Activated naive CD4-positive, alpha-beta T cell treated with anti-CD3 and anti-CD28 coated beads, Interleukin-2, amount 10 ng/mL, durations not matched to agents 7 days and 5 days (primary cell): ENCODE results near the gene EIF2S1.
"Not testable (repeated sequence)": the region's sequence is repeated elsewhere in the genome, so short reads cannot be mapped to it uniquely, and the experiment has no call there.

Source experiments
- CTCF ChIA-PET: fragments of 350-600 bp; sonication (Branson Sonifier 250); formaldehyde crosslinking; loops from one replicate; lab custom pipeline; 2021; ENCODE audit warnings: antibody characterized with exemption; lab: Charles Lee
- DNase-seq: peaks from one replicate; pipeline ENCODE4 v3.0.0-alpha.2; 2020
- H3K27ac Mint-ChIP-seq: one replicate; pipeline ENCODE4 v1.8.0; 2021; ENCODE audit warnings: mild to moderate bottlenecking, moderate library complexity, mixed read lengths
- H3K27me3 Mint-ChIP-seq: one replicate; pipeline ENCODE4 v1.8.0; 2021; ENCODE audit warnings: mild to moderate bottlenecking, mixed read lengths
- H3K36me3 Mint-ChIP-seq: one replicate; pipeline ENCODE4 v1.8.0; 2021; ENCODE audit warnings: mixed read lengths
- H3K4me1 Mint-ChIP-seq: one replicate; pipeline ENCODE4 v1.8.0; 2021; ENCODE audit warnings: mixed read lengths
- H3K4me3 Mint-ChIP-seq: one replicate; pipeline ENCODE4 v1.8.0; 2021; ENCODE audit warnings: mild to moderate bottlenecking, moderate library complexity, mixed read lengths
- H3K9me3 Mint-ChIP-seq: one replicate; pipeline ENCODE4 v1.8.0; 2021; ENCODE audit warnings: mixed read lengths

The EIF2S1 gene

DNA sequence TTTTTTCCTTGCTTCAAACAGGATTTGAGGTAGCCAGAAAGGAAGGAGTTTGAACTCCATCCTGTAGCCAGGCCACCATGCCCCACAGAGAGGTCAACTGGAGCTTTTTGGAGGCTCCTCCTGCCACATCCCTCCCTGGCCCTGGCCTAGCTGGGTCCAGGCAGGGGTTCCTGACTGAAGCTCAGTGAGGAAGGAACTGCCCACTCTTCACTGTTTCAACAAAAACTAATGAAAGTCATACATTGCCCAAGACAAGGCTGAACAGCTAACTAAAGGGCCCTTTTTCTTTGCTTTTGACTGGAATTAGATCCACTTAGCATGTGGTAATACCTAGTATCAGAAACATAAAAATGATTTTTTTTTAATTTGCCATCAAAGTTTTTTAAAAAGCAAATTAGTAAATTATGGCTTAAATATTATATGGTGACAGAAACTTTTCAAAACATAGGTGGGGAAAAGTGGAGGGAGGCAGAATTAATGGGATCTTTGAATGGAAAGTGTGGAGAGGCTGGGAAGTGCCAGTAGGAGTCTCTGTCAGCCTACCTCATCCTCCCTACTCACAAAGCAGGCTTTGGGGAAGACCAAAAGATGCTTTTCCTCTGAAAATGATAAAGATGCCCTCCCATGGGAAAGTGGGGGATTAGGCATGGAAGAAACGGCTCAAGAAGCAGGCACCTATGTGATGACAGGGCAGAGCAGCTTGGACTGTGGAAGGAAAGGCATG is 29.8 kb downstream of the EIF2S1 start:
- CTCF ChIA-PET = no interaction called here
- H3K36me3 Mint-ChIP-seq = peaks cover 16% of the 10 kb centered on the region
- DNase-seq = no peak

DNA sequence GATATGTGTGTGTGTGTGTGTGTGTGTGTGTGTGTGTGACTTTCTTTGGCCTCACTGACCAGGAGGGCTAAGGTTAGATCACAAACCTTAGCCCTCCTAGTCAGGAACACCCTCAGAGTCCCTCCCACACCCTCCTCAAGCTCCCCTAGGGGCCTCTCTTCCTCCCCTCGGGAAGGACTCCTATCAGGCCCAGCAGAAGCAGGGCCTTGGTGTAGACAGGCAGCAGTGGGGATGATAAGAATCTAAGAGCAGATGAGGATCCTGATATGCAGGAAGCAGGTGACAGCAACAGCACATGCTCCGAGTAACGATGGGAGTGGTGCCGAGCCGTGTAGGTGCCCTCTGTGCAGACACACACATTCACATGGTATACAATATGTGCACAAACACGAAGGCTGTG is 31.1 kb downstream of the EIF2S1 start:
- CTCF ChIA-PET = no interaction called here
- peaks cover 4% of the 10 kb centered on the region for H3K27me3 Mint-ChIP-seq
- peak overlapping the region; percentile 61 for H3K27ac Mint-ChIP-seq
- H3K36me3 Mint-ChIP-seq = peaks cover 8% of the 10 kb centered on the region
- no peak overlapping the region for H3K4me3 Mint-ChIP-seq
- H3K9me3 Mint-ChIP-seq = no peaks in the 10 kb centered on the region
- DNase-seq = peak; percentile 27
- peaks cover 11% of the 10 kb centered on the region for H3K4me1 Mint-ChIP-seq

More for the DNA sequence above, 29.8 kb downstream of the EIF2S1 start:
- no peak overlapping the region for H3K4me3 Mint-ChIP-seq
- peaks cover 11% of the 10 kb centered on the region for H3K4me1 Mint-ChIP-seq
- no peaks in the 10 kb centered on the region for H3K9me3 Mint-ChIP-seq
- H3K27ac Mint-ChIP-seq = no peak overlapping the region
- H3K27me3 Mint-ChIP-seq = peaks cover 4% of the 10 kb centered on the region

DNA sequence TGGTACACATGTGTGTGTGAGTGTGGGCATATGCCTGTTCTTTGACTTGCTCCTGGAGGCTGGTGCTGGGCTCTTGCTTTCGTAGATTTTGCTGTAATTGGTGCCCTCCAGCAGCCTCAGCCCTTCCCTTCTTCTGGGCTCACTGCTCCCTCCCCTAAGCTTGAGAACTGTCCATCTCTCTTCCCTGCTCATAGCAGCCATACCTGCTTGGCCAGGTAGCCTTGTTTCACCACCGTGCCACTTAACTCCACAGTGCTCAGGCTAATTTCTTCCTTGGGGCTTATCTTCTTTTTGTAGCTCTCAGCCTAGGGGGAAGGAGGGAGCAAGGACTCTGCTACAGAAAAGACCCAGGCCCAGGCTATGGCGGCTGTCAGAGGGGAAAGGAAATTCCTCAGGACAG is 32.0 kb downstream of the EIF2S1 start:
- no peaks in the 10 kb centered on the region for H3K9me3 Mint-ChIP-seq
- no peak overlapping the region for H3K4me3 Mint-ChIP-seq
- H3K27me3 Mint-ChIP-seq = peaks cover 4% of the 10 kb centered on the region
- H3K27ac Mint-ChIP-seq = no peak overlapping the region
- CTCF ChIA-PET = no interaction called here
- peaks cover 11% of the 10 kb centered on the region for H3K4me1 Mint-ChIP-seq
- no peak for DNase-seq
- H3K36me3 Mint-ChIP-seq = peaks cover 2% of the 10 kb centered on the region

DNA sequence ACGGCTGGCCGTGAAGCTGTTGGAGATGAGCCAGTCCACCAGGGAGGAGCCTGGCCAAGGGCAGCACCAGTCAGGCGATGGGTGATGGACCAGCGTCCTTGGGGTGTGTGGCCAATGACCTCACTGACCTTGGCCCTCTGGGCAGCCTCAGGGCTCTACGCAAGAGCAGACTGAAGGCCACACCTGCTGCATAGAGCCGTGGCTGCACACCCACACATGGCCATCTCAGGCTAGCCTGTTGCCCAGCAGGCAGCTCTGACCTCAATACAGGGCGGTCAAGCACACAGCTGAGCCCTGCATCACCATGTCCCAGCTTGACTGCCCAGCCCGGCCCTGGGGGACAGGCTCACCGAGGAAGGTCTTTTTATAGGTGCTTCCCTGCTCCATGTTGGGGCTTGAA is 32.7 kb downstream of the EIF2S1 start:
- CTCF ChIA-PET = no interaction called here
- H3K4me1 Mint-ChIP-seq = peaks cover 11% of the 10 kb centered on the region
- no peak overlapping the region for H3K27ac Mint-ChIP-seq
- H3K27me3 Mint-ChIP-seq = peaks cover 4% of the 10 kb centered on the region
- H3K4me3 Mint-ChIP-seq = no peak overlapping the region
- H3K9me3 Mint-ChIP-seq = no peaks in the 10 kb centered on the region
- H3K36me3 Mint-ChIP-seq = no peaks in the 10 kb centered on the region
- DNase-seq = no peak

DNA sequence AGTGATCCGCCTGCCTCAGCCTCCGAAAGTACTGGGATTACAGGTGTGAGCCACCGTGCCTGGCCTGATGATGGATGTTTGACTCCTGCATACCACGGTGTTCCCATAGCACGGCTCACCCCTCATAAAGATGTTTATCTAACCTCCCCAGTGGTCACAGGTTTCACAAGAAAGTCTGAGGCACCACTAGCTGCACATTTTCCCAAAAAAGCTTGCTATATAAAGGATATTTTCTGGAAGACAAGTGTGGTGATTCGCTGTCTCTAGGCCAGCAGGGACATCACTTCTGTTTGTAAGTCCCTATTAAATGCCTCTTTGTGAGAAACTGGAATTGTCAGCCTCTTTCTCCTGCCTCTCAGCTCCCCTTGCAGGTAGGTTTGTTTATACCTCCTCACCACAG is 33.6 kb downstream of the EIF2S1 start:
- H3K9me3 Mint-ChIP-seq = no peaks in the 10 kb centered on the region
- H3K27me3 Mint-ChIP-seq = peaks cover 4% of the 10 kb centered on the region
- H3K4me1 Mint-ChIP-seq = peaks cover 11% of the 10 kb centered on the region
- H3K27ac Mint-ChIP-seq = no peak overlapping the region
- CTCF ChIA-PET = no interaction called here
- no peak overlapping the region for H3K4me3 Mint-ChIP-seq
- no peak for DNase-seq
- H3K36me3 Mint-ChIP-seq = no peaks in the 10 kb centered on the region

DNA sequence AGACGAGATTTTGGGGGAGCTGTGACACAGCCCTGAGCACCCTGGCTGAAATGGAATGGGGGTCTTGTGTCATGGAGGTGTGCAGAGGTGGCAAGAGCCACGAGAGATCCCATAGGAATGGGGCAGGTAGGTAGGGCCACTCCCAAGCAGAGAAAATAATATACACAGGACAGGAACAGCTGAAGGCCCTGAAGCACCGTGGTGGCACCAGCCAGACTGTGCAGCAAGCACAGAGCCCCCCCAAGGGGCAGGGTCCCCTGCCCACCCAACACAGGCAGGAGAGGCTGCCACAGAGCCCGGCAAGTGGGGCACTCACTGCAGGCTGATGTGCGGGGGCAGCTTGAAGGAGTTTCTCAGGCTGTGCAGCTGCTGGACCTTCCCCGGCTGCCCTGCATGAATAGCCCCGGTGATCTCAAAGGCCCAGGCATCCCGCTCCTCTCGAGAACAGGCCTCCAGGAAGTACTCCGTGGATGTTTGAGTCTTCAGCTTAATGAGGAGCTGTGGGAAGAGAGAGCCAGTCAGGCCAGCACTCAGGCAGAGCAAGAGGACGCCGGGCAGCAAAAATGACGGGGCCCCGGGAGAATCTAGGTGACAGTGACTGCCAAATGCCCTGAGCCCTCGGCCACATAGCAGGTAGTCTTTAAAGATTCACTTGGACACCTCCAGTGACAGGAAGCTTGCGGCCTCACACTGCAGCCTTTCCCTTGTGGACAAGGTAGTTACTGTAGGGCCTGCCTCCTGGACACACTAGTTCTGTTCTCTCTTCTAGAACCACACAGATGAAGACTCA is 35.2 kb downstream of the EIF2S1 start:
- H3K36me3 Mint-ChIP-seq = no peaks in the 10 kb centered on the region
- H3K4me3 Mint-ChIP-seq = no peak overlapping the region
- DNase-seq = no peak

DNA sequence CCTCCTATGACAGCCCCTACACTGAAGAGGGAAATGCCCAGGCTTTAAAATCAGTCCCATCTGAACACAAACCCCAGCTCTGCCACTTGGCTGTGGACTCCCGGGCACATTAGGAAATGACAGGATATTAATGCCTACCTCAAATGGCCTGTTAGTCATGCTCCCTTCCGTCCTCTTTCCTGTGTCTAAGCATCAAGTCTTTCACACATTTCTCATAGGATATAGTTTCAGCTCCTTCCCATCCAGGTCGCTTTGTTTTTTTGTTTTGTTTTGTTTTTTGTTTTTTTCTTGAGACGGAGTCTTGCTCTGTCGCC is 35.7 kb downstream of the EIF2S1 start:
- Mint-ChIP-seq H3K4me3 (no peak overlapping the region), H3K9me3 (no peaks in the 10 kb centered on the region), H3K27ac (no peak overlapping the region), H3K36me3 (no peaks in the 10 kb centered on the region), H3K27me3 (peaks cover 9% of the 10 kb centered on the region), H3K4me1 (peaks cover 7% of the 10 kb centered on the region)
- no peak for DNase-seq
- CTCF ChIA-PET = no interaction called here

More for the DNA sequence above, 35.2 kb downstream of the EIF2S1 start:
- Mint-ChIP-seq H3K9me3 (no peaks in the 10 kb centered on the region), H3K4me1 (peaks cover 10% of the 10 kb centered on the region), H3K27me3 (peaks cover 6% of the 10 kb centered on the region), H3K27ac (no peak overlapping the region)
- CTCF ChIA-PET = no interaction called here

DNA sequence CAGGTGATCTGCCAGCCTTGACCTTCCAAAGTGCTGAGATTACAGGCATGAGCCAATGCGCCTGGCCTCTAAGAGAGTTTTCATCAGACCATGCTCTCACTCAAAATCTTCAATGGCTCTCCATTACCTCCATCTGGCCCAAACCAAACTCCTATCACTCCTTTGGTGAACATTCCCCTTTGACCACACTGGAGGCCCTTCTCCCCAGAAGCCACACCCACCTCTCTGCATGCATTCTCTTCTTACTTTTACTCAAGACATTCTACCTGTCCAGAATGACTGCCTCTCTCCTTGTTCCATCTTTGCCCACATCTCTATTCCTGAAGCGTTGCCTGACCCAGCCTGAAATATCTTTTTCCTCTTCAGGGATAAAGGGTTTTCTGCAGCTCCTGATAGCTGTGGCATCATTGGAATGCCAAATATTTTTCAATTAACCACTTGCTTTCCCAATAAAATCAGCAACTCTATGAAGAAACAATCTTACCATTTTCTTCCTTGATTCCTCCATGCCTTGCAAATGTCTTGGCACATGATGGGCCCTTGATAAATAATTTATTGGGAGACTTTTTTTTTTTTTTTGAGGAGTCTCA is 36.3 kb downstream of the EIF2S1 start:
- Mint-ChIP-seq H3K4me1 (peaks cover 3% of the 10 kb centered on the region), H3K36me3 (no peaks in the 10 kb centered on the region), H3K9me3 (no peaks in the 10 kb centered on the region), H3K27ac (no peak overlapping the region), H3K4me3 (no peak overlapping the region), H3K27me3 (peaks cover 9% of the 10 kb centered on the region)
- DNase-seq = no peak
- CTCF ChIA-PET = no interaction called here

DNA sequence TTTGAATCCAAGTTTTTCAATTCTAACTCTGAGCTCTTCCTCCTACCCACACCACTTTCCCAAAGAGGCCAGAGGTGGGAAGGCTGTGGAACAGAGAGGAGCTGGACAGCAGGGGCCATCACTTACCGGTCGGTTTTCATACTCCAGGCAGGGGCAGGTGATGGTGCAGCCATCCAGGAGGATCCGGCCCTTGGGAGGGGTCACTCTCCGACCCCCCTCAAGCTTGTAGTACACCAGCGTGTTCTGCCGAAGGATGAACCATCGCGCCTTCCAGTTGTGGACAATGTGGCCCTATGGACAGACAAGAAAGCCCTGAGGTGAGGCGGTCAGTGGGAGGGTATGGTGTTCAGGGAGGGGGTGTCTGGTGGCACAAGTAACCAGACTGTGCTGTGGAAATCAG is 37.4 kb downstream of the EIF2S1 start:
- H3K4me1 Mint-ChIP-seq = no peaks in the 10 kb centered on the region
- DNase-seq = no peak
- no peaks in the 10 kb centered on the region for H3K9me3 Mint-ChIP-seq
- H3K27me3 Mint-ChIP-seq = peaks cover 5% of the 10 kb centered on the region
- CTCF ChIA-PET = no interaction called here
- no peaks in the 10 kb centered on the region for H3K36me3 Mint-ChIP-seq
- no peak overlapping the region for H3K4me3 Mint-ChIP-seq
- no peak overlapping the region for H3K27ac Mint-ChIP-seq

DNA sequence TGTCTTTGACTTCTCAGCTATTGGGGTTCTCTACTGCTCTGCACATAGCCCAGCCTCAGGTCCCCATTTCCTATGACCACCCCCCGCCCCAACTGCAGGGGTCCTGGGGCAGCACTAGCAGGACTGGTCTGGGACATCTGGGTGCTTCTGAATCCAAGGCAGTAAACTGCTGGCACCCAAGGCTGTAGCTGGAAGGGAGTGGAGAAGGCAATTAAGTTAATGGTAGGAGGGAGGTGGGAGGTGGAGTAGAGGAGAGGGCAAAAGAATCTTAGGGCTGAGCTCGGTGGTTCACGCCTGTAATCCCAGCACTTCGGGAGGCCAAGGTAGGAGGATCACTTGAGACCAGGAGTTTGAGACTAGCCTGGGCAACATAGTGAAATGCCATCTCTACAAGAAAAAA is 40.3 kb downstream of the EIF2S1 start:
- Mint-ChIP-seq H3K9me3 (no peaks in the 10 kb centered on the region), H3K27me3 (peaks cover 5% of the 10 kb centered on the region), H3K27ac (no peak overlapping the region), H3K36me3 (no peaks in the 10 kb centered on the region), H3K4me3 (no peak overlapping the region), H3K4me1 (no peaks in the 10 kb centered on the region)
- no peak for DNase-seq
- CTCF ChIA-PET = interaction anchor here (1.0 to 1.2 kb wide), 3 partner anchors 28 to 175 kb away, joined by 3 read pairs; partner anchors contain the start of gene ATP6V1D

DNA sequence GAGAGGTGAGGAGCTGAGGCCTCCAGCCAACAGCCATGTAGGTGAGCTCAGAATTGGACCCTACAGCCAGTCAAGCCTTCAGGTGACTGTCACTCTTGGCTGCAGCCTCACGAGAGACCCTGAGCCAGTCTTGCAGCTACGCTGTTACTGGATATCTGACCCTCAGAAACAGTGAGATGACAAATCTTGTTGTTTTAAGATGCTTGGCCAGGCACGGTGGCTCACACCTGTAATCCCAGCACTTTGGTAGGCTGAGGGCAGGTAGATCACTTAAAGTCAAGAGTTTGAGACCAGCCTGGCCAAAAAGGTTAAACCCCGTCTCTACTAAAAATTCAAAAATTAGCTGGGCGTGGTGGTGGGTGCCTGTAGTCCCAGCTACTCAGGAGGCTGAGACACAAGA is 45.6 kb downstream of the EIF2S1 start:
- Mint-ChIP-seq H3K4me3 (no peak overlapping the region), H3K27ac (no peak overlapping the region), H3K4me1 (no peaks in the 10 kb centered on the region), H3K9me3 (no peaks in the 10 kb centered on the region), H3K27me3 (peaks cover 14% of the 10 kb centered on the region), H3K36me3 (no peaks in the 10 kb centered on the region)
- CTCF ChIA-PET = interaction anchor here (0.6 to 1.6 kb wide), 3 partner anchors 22 to 195 kb away, joined by 3 to 4 read pairs (median 3); partner anchors contain the start of gene PIGH
- no peak for DNase-seq

DNA sequence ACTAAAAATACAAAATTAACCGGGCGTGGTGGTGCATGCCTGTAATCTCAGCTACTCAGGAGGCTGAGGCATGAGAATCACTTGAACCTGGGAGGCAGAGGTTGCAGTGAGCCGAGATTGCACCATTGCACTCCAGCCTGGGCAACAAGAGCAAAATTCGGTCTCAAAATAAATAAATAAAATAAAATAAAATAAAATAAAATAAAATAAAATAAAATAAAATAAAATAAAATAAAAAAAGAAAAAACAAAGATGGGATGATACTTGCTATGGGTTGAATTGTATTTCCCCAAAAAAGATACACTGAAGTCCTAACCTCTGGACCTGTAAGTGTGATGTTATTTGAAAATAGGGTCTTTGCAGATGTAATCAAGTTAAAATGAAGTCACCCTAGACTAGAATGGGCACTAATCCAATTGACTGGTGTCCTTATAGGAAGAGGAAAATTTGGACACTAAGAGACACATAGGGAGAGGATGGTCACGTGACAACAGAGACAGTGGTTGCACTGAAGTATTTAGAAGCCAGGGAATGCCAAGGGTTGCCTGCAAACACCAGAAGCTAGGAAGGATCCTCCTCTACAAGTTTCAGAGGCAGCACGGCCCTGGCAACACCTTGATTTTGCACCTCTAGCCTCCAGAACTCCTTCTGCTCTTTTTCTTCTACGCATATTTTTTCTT is 48.1 kb downstream of the EIF2S1 start:
- H3K9me3 Mint-ChIP-seq, H3K4me1 Mint-ChIP-seq, CTCF ChIA-PET, DNase-seq, H3K36me3 Mint-ChIP-seq, H3K4me3 Mint-ChIP-seq, H3K27ac Mint-ChIP-seq: not testable (repeated sequence)
- peaks cover 36% of the 10 kb centered on the region for H3K27me3 Mint-ChIP-seq

DNA sequence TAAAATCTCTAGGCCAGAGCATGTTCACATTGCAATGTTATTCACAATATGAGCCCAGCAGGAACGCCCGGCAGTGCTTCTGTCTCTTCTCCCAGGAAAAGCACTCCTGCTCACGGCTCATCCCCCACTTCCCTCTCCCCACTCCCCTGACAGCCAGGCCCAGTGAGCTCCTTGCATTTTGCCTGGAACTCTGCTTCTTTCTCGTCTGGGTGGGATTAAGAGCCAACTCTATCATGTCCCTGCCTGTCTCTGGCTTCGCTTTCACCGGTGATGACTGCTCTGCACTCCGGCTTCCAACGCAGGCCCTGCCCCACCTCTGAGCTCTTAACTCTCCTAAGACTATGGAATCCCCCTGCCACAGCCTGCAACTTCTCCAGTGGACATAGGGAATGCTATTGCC is 49.3 kb downstream of the EIF2S1 start:
- peaks cover 13% of the 10 kb centered on the region for H3K4me1 Mint-ChIP-seq
- no peak for DNase-seq
- H3K27me3 Mint-ChIP-seq = peaks cover 47% of the 10 kb centered on the region
- H3K4me3 Mint-ChIP-seq = no peak overlapping the region
- H3K36me3 Mint-ChIP-seq = no peaks in the 10 kb centered on the region
- no peaks in the 10 kb centered on the region for H3K9me3 Mint-ChIP-seq
- no peak overlapping the region for H3K27ac Mint-ChIP-seq
- CTCF ChIA-PET = no interaction called here

DNA sequence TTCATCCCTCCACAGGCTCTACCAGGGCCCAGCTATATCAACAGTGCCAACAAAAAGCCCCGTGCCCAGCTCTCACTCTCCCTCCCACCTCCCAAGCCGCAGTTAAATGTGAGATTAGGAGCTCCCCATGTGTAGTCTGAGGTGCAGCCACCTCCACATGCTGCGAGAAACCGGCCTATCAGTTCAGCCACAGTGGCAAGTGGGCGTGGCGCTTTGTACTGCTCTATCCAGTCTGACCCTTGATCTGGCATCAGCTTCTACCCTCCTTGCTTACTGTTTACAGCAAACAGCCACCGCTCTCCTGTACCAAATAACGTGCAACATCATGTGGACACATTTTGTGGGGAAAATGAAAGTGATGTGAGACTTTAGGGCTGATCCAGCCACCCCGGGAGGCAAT is 50.2 kb downstream of the EIF2S1 start:
- CTCF ChIA-PET = interaction anchor here (0.6 to 0.8 kb wide), 2 partner anchors 16 to 107 kb away, joined by 3 read pairs; no protein-coding TSS in a partner anchor
- H3K27me3 Mint-ChIP-seq = peaks cover 47% of the 10 kb centered on the region
- H3K4me3 Mint-ChIP-seq = no peak overlapping the region
- H3K9me3 Mint-ChIP-seq = no peaks in the 10 kb centered on the region
- no peak for DNase-seq
- H3K27ac Mint-ChIP-seq = no peak overlapping the region
- peaks cover 13% of the 10 kb centered on the region for H3K4me1 Mint-ChIP-seq
- H3K36me3 Mint-ChIP-seq = no peaks in the 10 kb centered on the region
